C4-2B (cell line): Measurements from ENCODE around the gene MDM1.

Source experiments
- H3K27ac ChIP-seq: fragments of 450-650 bp; 2 replicates; pipeline ENCODE4 v1.5.1; 2017
- ZFX ChIP-seq: fragments of 450-650 bp; IDR thresholded peaks from 2 replicates; pipeline ENCODE4 v1.6.1; 2017
- TF ChIP-seq, protein P1 (sequence below): fragments of 450-650 bp; conservative IDR thresholded peaks from 2 replicates; pipeline ENCODE4 v1.5.1; 2017; ENCODE audit warnings: mild to moderate bottlenecking

The MDM1 gene

DNA sequence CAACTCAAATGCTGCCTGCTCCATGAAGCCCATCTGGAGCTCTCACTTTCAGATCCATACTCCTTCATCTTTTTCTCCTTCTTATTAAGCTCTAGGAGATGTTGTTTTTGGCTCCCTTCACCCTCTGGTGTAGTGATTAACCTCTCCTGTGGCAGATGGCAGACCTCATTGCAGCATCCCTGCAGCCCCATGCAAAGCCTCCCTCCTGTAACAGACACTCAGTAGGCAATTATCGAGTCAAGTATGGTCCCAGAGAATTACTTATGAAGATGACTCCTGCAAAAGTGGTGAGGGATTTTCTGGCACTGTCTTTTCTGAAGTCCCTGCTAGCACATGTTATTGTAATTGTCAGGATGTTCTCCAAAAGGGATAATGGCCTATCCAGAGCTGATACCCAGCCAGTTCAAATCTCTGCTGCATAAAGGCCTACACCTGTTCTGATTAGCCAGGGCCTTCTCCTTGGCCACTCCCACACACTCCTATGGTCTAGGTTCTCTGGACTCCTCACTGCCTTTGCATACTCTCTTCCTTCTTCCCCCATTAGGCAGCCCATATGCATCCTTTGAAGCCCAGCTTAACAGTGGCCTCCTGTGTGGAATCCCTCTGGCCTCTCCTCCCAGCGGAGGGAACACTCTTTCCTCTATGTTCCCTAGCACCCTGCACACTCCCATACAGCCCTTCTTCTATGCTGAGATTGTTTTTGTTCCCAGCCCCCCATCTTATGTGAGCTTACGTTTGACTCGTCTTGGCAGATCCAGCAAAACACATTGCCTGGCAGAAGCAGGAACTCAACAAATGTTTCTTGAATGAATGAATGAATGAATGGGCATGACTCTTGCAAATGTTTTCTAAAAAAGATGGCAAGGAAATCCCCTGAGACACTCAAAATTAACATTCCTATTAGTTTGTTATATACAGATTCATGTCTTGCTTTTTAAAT lies 43.9 kb upstream of the MDM1 start:
- TF ChIP-seq ZFX: no peak
- TF ChIP-seq, protein P1, sequence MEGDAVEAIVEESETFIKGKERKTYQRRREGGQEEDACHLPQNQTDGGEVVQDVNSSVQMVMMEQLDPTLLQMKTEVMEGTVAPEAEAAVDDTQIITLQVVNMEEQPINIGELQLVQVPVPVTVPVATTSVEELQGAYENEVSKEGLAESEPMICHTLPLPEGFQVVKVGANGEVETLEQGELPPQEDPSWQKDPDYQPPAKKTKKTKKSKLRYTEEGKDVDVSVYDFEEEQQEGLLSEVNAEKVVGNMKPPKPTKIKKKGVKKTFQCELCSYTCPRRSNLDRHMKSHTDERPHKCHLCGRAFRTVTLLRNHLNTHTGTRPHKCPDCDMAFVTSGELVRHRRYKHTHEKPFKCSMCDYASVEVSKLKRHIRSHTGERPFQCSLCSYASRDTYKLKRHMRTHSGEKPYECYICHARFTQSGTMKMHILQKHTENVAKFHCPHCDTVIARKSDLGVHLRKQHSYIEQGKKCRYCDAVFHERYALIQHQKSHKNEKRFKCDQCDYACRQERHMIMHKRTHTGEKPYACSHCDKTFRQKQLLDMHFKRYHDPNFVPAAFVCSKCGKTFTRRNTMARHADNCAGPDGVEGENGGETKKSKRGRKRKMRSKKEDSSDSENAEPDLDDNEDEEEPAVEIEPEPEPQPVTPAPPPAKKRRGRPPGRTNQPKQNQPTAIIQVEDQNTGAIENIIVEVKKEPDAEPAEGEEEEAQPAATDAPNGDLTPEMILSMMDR: no peak
- H3K27ac ChIP-seq: no peak overlapping the region

DNA sequence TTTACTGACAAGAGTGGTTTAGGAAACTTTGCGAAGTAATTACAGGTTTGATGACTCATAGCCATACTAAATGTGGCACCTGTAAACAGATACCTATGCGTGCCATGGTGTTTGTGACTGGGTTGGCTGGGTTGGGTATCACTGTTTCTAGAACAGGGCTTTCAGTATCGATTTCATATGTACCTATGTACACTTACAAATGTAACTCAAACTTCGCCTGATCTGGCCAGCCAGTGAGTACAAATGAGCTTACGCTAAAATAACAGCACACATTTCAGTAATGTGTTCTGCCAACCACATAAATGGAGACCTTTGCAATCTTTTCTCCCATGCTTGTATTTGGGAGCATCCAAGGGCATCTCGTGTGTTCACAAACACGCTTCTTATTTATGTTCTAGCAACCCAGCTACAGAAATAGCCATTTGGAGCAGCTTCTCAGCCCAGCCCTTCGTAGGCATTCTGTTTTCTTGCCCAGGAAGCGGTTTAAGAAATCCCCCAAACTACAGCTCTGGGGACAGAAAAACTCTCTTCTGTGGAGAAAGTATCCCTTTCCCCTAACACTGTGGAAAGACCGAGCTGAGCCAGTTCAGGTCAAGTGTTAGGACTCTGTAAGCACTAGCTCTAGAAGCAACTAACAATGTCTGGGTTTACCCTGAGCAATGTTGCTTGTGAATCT lies 42.3 kb upstream of the MDM1 start:
- no peak overlapping the region for H3K27ac ChIP-seq
- TF ChIP-seq, protein P1: no peak
- TF ChIP-seq ZFX: no peak

DNA sequence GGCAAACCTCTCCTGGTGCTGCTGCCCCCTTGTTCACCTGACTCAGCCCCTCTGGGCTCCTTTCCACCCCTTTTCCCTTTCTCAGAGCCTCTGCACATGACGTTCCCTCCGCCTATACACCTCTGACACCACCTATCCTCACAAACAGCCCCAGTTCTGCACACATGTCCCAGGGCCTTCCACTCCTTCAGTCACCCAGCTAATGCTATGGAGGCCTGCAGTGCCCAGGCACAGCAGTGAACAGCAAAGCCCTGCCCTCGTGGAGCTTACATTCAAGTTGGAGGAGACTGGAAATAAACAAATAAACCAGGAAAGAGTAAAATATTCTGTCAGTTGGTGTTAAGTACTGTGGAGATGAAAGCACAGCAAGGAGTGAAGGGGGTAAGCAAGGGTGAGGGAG lies 38.5 kb upstream of the MDM1 start:
- TF ChIP-seq, protein P1: no peak
- TF ChIP-seq ZFX: no peak
- no peak overlapping the region for H3K27ac ChIP-seq

DNA sequence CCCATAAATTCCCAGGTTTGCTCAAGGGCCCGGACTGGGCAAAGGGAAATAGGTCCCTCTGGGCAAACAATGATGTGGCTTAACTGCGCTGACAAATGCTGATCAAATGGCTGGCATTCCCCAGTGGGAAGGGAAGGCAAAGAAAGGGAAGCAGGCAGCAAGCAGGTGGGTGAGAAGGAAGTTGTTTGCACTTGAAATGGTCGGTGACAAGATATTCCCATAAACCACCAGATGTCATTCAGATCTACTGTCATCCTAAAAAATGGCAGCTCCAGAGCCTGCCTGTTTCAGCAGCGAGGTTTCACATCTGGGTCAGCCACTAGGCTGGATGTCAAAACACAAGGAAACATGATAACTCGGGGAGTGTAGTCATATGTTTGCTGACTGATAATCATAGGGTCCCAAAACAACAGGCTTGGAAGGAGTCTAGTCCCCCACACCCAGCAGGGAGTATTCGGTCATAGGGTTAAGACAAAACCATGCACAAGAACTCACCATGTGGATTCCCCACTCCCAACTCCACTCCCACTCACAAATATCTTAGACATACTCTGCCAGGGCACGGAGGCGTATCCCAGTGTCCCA lies 37.9 kb upstream of the MDM1 start:
- TF ChIP-seq, protein P1: no peak
- TF ChIP-seq ZFX: no peak
- no peak overlapping the region for H3K27ac ChIP-seq

DNA sequence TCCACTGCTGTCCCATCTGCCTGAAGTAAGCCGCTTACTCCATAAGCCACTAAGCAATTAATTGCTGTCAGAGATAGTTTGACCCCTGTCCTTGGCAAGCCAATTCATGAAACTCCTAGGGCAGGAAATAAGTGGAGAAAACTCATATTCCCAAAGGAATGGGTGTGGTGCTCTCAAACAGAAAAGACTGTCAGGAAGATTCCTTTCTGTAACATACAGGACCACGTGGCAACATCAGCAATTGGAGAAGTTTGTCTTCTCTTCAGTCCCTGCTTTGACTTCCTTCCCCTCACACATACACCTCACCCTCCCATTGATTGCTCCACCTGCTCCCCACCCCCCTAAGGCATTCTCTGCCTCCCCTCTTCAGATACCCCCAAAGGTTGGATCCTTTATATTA lies 36.2 kb upstream of the MDM1 start:
- no peak overlapping the region for H3K27ac ChIP-seq
- TF ChIP-seq, protein P1: no peak
- no peak for TF ChIP-seq ZFX

DNA sequence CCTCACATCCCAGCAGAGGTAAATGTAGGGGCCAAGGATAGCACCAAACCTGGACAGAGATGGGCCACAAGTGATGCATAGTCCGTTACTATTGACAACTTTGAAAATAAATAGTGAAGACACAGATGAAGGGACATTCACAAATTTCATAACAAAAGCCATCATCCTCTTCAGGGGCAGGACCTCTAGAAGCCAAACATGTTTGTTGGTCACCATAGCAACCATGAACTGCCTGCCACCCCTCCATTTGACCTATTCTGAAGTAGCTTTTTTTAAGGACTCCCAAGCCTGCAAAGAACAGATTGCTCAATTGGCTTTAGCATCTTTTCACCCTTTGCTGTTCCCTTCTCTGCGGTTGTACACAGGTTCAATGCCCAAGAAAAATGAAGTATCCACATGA lies 35.7 kb upstream of the MDM1 start:
- TF ChIP-seq, protein P1: no peak
- no peak for TF ChIP-seq ZFX
- no peak overlapping the region for H3K27ac ChIP-seq

DNA sequence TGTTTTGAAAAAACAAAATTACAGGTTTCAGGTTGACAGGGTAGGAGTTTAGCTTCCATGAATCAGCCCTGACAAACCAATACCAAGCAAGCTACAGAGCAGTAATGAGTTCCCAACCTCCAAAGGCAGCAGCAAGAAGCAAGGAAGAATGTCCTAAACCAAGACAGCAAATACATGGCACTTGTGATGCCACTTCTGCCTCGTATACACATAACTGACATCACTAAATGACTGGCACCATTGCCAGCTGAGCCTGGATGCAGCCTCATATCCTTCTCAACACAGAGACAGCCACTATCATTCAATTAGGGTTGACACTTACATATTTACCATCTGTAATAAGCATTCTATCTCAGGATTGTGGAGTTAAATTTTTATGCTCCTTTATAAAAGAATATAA lies 35.0 kb upstream of the MDM1 start:
- H3K27ac ChIP-seq: no peak overlapping the region

More for the DNA sequence above, 35.0 kb upstream of the MDM1 start:
- TF ChIP-seq ZFX: no peak
- TF ChIP-seq, protein P1: no peak
